WTC11 (cell line): ENCODE measurements around the gene PEX19. TPM values are rescaled to one million over a fixed set of nuclear protein-coding genes. Genes with fewer than 3 reads are reported as not detected.
"Not testable (repeated sequence)": the region's sequence is repeated elsewhere in the genome, so short reads cannot be mapped to it uniquely, and the experiment has no call there.

Experiments used
- ATAC-seq: fragments of 200-7000 bp; cut with Tn5 transposase; 2 replicates; pipeline ENCODE4 v1.10.0; 2021; ENCODE audit warnings: mild to moderate bottlenecking, moderate library complexity
- CTCF ChIA-PET: fragments of 300-600 bp; sonication (Branson Sonifier 250); formaldehyde crosslinking; loops from one replicate; lab custom pipeline; 2021; ENCODE audit warnings: antibody characterized with exemption; lab: Charles Lee
- POLR2A ChIA-PET: fragments of 350-600 bp; sonication (Branson Sonifier 250); formaldehyde crosslinking; loops from one replicate; lab custom pipeline; 2021; ENCODE audit warnings: antibody characterized with exemption; lab: Charles Lee
- DNase-seq: peaks from one replicate; pipeline ENCODE4 v3.0.0; 2021; ENCODE audit warnings: low spot score
- H3K27ac Mint-ChIP-seq: 2 replicates; pipeline ENCODE4 v1.8.0; 2021; ENCODE audit warnings: mixed read lengths
- H3K27me3 Mint-ChIP-seq: 2 replicates; pipeline ENCODE4 v1.8.0; 2021; ENCODE audit warnings: low read depth, mild to moderate bottlenecking, moderate library complexity, mixed read lengths
- H3K36me3 Mint-ChIP-seq: 2 replicates; pipeline ENCODE4 v1.8.0; 2021; ENCODE audit warnings: mixed read lengths
- H3K4me1 Mint-ChIP-seq: 2 replicates; pipeline ENCODE4 v1.8.0; 2022; ENCODE audit warnings: mixed read lengths
- H3K4me3 Mint-ChIP-seq: 2 replicates; pipeline ENCODE4 v1.8.0; 2021; ENCODE audit warnings: mild to moderate bottlenecking, moderate library complexity, mixed read lengths
- H3K9me3 Mint-ChIP-seq: 2 replicates; pipeline ENCODE4 v1.8.0; 2021; ENCODE audit warnings: mixed read lengths
- ATF1 ChIP-seq: sonication (generic); formaldehyde crosslinking; IDR thresholded peaks from 2 replicates; pipeline ENCODE4 v1.8.1; 2023; ENCODE audit warnings: mild to moderate bottlenecking, moderate library complexity, missing genetic modification reagents
- CREM ChIP-seq: sonication (generic); formaldehyde crosslinking; IDR thresholded peaks from 2 replicates; pipeline ENCODE4 v1.8.1; 2022; ENCODE audit warnings: mild to moderate bottlenecking, missing genetic modification reagents, moderate library complexity
- CTCF ChIP-seq: fragments of 200-600 bp; IDR thresholded peaks from 2 replicates; pipeline ENCODE4 v1.8.0; 2022; ENCODE audit warnings: antibody characterized with exemption
- EMX1 ChIP-seq: fragments of 250-450 bp; sonication (Bioruptor Pico); IDR thresholded peaks from 2 replicates; pipeline ENCODE4 v1.8.0; 2021; ENCODE audit warnings: mild to moderate bottlenecking
- ESRRA ChIP-seq: sonication (generic); formaldehyde crosslinking; IDR thresholded peaks from 2 replicates; pipeline ENCODE4 v1.8.1; 2022; ENCODE audit warnings: mild to moderate bottlenecking, missing genetic modification reagents, borderline replicate concordance
- GRHL2 ChIP-seq: fragments of 250-450 bp; sonication (Bioruptor Pico); IDR thresholded peaks from 2 replicates; pipeline ENCODE4 v1.8.0; 2022; ENCODE audit warnings: mild to moderate bottlenecking, moderate library complexity; ENCODE audit not compliant: insufficient replicate concordance, severe bottlenecking
- MYBL2 ChIP-seq: sonication (generic); formaldehyde crosslinking; IDR thresholded peaks from 2 replicates; pipeline ENCODE4 v1.8.1; 2023; ENCODE audit warnings: mild to moderate bottlenecking, moderate library complexity, missing genetic modification reagents
- OVOL2 ChIP-seq: fragments of 250-450 bp; sonication (Bioruptor Pico); IDR thresholded peaks from 2 replicates; pipeline ENCODE4 v1.9.0; 2021; ENCODE audit warnings: mild to moderate bottlenecking, borderline replicate concordance
- PRRX2 ChIP-seq: fragments of 250-450 bp; sonication (Bioruptor Pico); IDR thresholded peaks from 2 replicates; pipeline ENCODE4 v1.8.0; 2021; ENCODE audit warnings: mild to moderate bottlenecking
- SMAD4 ChIP-seq: sonication (generic); formaldehyde crosslinking; IDR thresholded peaks from 2 replicates; pipeline ENCODE4 v1.8.0; 2022; ENCODE audit warnings: mild to moderate bottlenecking, missing genetic modification reagents
- TP53 ChIP-seq: sonication (generic); formaldehyde crosslinking; IDR thresholded peaks from 2 replicates; pipeline ENCODE4 v1.8.1; 2023; ENCODE audit warnings: mild to moderate bottlenecking, missing genetic modification reagents
- ZNF138 ChIP-seq: sonication (generic); formaldehyde crosslinking; conservative IDR thresholded peaks from 2 replicates; pipeline ENCODE4 v1.8.1; 2022; ENCODE audit warnings: mild to moderate bottlenecking, moderate library complexity, missing genetic modification reagents
- ZNF317 ChIP-seq: sonication (generic); formaldehyde crosslinking; IDR thresholded peaks from 2 replicates; pipeline ENCODE4 v1.8.1; 2023; ENCODE audit warnings: low read depth, mild to moderate bottlenecking, moderate library complexity, missing genetic modification reagents, borderline replicate concordance
- ZNF671 ChIP-seq: fragments of 250-450 bp; sonication (Bioruptor Pico); IDR thresholded peaks from 2 replicates; pipeline ENCODE4 v1.8.0; 2021; ENCODE audit warnings: mild to moderate bottlenecking
- total RNA-seq: library from RNA; stranded (reverse); gene quantifications from 3 replicates; pipeline ENCODE4 v1.2.3, GENCODE V29; 2021
- TF ChIP-seq, protein P1 (sequence below): sonication (generic); formaldehyde crosslinking; IDR thresholded peaks from 2 replicates; pipeline ENCODE4 v1.8.0; 2022; ENCODE audit warnings: missing genetic modification reagents
- TF ChIP-seq, protein P2 (sequence below): sonication (generic); formaldehyde crosslinking; IDR thresholded peaks from 2 replicates; pipeline ENCODE4 v1.8.1; 2022; ENCODE audit warnings: low read depth, mild to moderate bottlenecking, moderate library complexity, missing genetic modification reagents, borderline replicate concordance

The PEX19 gene
- total RNA-seq, 1 experiment from 2014 or later: 85.2 TPM

DNA sequence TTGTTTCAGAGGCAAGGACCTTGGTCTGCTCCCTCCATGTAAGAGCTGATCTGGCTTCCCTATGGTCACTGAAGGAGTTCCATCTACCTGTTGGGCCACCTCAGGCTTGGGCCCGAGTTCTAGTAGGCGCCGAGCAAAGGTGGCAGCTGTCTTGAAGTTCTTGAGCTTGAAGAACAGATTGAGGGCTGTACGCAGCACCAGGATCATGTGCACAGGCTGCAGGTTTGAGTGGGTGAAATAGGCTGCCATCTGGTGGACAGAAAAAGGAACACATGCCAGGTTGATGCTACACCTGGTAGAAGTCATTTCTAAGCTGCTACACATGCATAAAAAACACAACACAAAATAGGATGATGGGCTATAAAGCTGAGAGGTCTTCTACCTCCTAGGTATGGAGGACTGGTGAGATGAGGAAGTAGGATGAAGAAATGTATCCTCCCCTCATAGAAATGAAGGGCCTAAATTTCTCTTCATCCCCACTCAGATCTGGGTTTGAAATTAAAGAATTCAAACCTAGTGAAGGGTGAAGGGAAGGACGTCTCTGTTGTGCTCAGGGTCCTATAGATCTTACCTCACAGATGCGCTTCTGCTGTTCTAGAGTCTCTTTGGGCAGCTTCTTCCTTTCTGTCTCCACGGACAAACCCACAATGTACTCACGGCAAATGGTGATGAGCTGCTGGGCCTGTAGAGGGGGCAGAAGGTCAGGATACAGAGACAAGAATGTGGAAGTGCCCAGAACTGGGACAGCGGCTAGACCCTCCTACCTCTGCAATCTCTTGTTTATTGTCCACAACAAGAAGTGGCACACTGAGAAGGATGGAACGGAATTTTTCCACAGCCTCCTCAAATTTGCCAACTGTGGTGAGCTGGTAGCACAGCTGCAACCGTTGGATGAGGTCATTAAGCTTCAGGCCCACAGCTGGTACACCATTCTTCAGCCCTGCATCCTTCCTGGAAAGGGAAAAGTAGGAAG, 6.6 kb upstream of the PEX19 start:
- peak; percentile 61 for DNase-seq
- ChIA-PET CTCF (interaction anchor here (0.5 to 3.2 kb wide), 82 partner anchors 9 to 730 kb away, joined by 3 to 49 read pairs (median 6); partner anchors contain the start of genes ATP1A2, ATP1A4, CASQ1 and COPA), POLR2A (interaction anchor here (0.6 to 1.0 kb wide), 3 partner anchors 16 to 39 kb away, joined by 3 to 4 read pairs (median 3); partner anchors contain the start of gene DCAF8)
- Mint-ChIP-seq H3K4me3 (no peak overlapping the region), H3K27ac (no peak overlapping the region), H3K4me1 (peaks cover 2% of the 10 kb centered on the region)
- TF ChIP-seq CTCF (peak; percentile 66), GRHL2 (no peak)
- TF ChIP-seq, all 79 proteins: peak for 1
- Mint-ChIP-seq H3K27me3 (no peaks in the 10 kb centered on the region), H3K36me3 (peaks cover 78% of the 10 kb centered on the region), H3K9me3 (no peaks in the 10 kb centered on the region)
- peak; percentile 95 for ATAC-seq

DNA sequence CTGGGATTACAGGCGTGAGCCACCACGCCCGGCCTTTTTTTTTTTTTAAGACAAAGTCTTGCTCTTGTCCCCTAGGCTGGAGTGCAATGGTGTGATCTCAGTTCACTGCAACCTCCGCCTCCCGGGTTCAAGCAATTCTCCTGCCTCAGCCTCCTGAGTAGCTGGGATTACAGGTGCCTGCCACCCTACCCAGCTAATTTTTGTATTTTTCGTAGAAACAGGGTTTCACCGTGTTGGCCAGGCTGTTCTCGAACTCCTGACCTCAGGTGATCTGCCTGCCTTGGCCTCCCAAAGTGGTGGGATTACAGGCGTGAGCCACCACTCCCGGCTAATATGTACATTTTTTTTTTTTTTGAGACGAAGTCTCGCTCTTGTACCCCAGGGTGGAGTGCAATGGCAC, 2.8 kb upstream of the PEX19 start:
- POLR2A ChIA-PET: interaction anchor here (0.7 kb wide), 1 partner anchor 585 kb away, joined by 4 read pairs; no protein-coding TSS in a partner anchor
- CTCF ChIA-PET: interaction anchor here (1.3 to 1.6 kb wide), 2 partner anchors 36 to 202 kb away, joined by 4 to 7 read pairs; no protein-coding TSS in a partner anchor
- H3K4me1 Mint-ChIP-seq: peaks cover 22% of the 10 kb centered on the region
- DNase-seq, H3K27me3 Mint-ChIP-seq, H3K27ac Mint-ChIP-seq, H3K4me3 Mint-ChIP-seq, ATAC-seq, H3K9me3 Mint-ChIP-seq: not testable (repeated sequence)
- peaks cover 42% of the 10 kb centered on the region for H3K36me3 Mint-ChIP-seq

GRCh38 chr1:160285506-160285905, 573 bp upstream of the PEX19 start:
- ChIA-PET CTCF (interaction anchor here (1.0 to 2.4 kb wide), 9 partner anchors 23 to 184 kb away, joined by 3 to 13 read pairs (median 6); partner anchors contain the start of gene DCAF8), POLR2A (interaction anchor here (0.5 to 1.7 kb wide), 4 partner anchors 16 to 603 kb away, joined by 3 to 12 read pairs (median 4); partner anchors contain the start of gene DCAF8)
- Mint-ChIP-seq H3K4me3 (peak overlapping the region; percentile 91), H3K27ac (peak overlapping the region; percentile 97), H3K4me1 (peaks cover 22% of the 10 kb centered on the region), H3K27me3 (no peaks in the 10 kb centered on the region), H3K9me3 (no peaks in the 10 kb centered on the region), H3K36me3 (peaks cover 42% of the 10 kb centered on the region)
- no peak for DNase-seq
- ATAC-seq: no peak
- TF ChIP-seq OVOL2 (no peak), ATF1 (no peak), SMAD4 (CRISPR knock-in tag) (no peak)

- peak overlapping the region; percentile 97 for H3K27ac Mint-ChIP-seq
- ATAC-seq (peak; percentile 17), DNase-seq (no peak)
- H3K9me3 Mint-ChIP-seq: no peaks in the 10 kb centered on the region
- CTCF ChIA-PET: interaction anchor here (0.5 to 2.4 kb wide), 11 partner anchors 22 to 206 kb away, joined by 3 to 13 read pairs (median 5); partner anchors contain the start of gene DCAF8
- POLR2A ChIA-PET: interaction anchor here (0.6 to 1.7 kb wide), 4 partner anchors 22 to 185 kb away, joined by 3 to 12 read pairs (median 5); partner anchors contain the start of gene DCAF8
- 0 out of 2 replicates have a peak, but pooled peaks have one; percentile 27 for TF ChIP-seq ZNF138
- TF ChIP-seq TP53 (CRISPR knock-in tag): no peak
- TF ChIP-seq PRRX2 (CRISPR knock-in tag): no peak
- H3K4me1 Mint-ChIP-seq: peaks cover 22% of the 10 kb centered on the region
- H3K36me3 Mint-ChIP-seq: peaks cover 42% of the 10 kb centered on the region
- no peaks in the 10 kb centered on the region for H3K27me3 Mint-ChIP-seq
- H3K4me3 Mint-ChIP-seq: peak overlapping the region; percentile 91
These were observed 632 bp downstream of the PEX19 start for GRCh38 chr1:160284220-160284781.

DNA sequence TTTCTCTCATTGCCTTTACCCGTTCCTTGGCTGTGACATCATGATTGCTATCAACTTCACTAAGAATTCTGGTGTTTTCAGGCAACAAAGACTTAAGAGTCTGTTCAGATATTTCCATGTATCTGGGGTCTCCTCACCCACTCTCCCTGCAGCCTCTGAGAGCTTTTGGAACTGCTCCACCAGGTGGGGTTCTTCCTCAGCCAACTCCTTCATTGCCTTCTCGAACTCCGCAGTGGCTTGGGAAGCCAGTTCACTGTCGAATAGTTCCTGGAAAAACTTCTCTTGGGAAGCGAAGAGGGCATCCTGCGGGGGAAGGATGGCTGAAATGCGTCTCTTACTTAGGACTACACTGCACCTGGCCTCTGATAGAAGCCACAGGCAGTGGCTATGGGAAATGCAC, 2.1 kb downstream of the PEX19 start:
- ChIA-PET POLR2A (no interaction called here), CTCF (interaction anchor here (1.0 to 1.4 kb wide), 3 partner anchors 9 to 94 kb away, joined by 3 to 8 read pairs (median 3); no protein-coding TSS in a partner anchor)
- no peaks in the 10 kb centered on the region for H3K27me3 Mint-ChIP-seq
- peaks cover 47% of the 10 kb centered on the region for H3K36me3 Mint-ChIP-seq
- peak; percentile 15; the same call in 1 of the 2 replicates for ATAC-seq
- peaks cover 22% of the 10 kb centered on the region for H3K4me1 Mint-ChIP-seq
- no peaks in the 10 kb centered on the region for H3K9me3 Mint-ChIP-seq
- H3K27ac Mint-ChIP-seq: no peak overlapping the region
- peak; percentile 21 for DNase-seq
- H3K4me3 Mint-ChIP-seq: no peak overlapping the region
- TF ChIP-seq EMX1 (CRISPR knock-in tag) (no peak), MYBL2 (no peak), ZNF317 (CRISPR knock-in tag) (no peak), ZNF671 (CRISPR knock-in tag) (no peak), ESRRA (CRISPR knock-in tag) (no peak), CREM (CRISPR knock-in tag) (no peak)
- TF ChIP-seq, protein P1, sequence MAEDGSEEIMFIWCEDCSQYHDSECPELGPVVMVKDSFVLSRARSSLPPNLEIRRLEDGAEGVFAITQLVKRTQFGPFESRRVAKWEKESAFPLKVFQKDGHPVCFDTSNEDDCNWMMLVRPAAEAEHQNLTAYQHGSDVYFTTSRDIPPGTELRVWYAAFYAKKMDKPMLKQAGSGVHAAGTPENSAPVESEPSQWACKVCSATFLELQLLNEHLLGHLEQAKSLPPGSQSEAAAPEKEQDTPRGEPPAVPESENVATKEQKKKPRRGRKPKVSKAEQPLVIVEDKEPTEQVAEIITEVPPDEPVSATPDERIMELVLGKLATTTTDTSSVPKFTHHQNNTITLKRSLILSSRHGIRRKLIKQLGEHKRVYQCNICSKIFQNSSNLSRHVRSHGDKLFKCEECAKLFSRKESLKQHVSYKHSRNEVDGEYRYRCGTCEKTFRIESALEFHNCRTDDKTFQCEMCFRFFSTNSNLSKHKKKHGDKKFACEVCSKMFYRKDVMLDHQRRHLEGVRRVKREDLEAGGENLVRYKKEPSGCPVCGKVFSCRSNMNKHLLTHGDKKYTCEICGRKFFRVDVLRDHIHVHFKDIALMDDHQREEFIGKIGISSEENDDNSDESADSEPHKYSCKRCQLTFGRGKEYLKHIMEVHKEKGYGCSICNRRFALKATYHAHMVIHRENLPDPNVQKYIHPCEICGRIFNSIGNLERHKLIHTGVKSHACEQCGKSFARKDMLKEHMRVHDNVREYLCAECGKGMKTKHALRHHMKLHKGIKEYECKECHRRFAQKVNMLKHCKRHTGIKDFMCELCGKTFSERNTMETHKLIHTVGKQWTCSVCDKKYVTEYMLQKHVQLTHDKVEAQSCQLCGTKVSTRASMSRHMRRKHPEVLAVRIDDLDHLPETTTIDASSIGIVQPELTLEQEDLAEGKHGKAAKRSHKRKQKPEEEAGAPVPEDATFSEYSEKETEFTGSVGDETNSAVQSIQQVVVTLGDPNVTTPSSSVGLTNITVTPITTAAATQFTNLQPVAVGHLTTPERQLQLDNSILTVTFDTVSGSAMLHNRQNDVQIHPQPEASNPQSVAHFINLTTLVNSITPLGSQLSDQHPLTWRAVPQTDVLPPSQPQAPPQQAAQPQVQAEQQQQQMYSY: no peak
- TF ChIP-seq, protein P2, sequence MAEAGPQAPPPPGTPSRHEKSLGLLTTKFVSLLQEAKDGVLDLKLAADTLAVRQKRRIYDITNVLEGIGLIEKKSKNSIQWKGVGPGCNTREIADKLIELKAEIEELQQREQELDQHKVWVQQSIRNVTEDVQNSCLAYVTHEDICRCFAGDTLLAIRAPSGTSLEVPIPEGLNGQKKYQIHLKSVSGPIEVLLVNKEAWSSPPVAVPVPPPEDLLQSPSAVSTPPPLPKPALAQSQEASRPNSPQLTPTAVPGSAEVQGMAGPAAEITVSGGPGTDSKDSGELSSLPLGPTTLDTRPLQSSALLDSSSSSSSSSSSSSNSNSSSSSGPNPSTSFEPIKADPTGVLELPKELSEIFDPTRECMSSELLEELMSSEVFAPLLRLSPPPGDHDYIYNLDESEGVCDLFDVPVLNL (CRISPR knock-in tag): no peak
